ENCODE measurements around the gene SIGLEC5. TPM values are rescaled to one million over a fixed set of nuclear protein-coding genes. Genes with fewer than 3 reads are reported as not detected.

The SIGLEC5 gene
- total RNA-seq, 1 donor from 2014 or later = not detected

- H3K4me1 Mint-ChIP-seq = no peaks in the 10 kb centered on the region
- no peaks in the 10 kb centered on the region for H3K27me3 Mint-ChIP-seq (ENCODE audit: low read depth)
- H3K4me3 Mint-ChIP-seq = no peak overlapping the region
- no peaks in the 10 kb centered on the region for H3K36me3 Mint-ChIP-seq
- no peak for TF ChIP-seq CTCF (IDR thresholded peaks at IDR 0.05; ENCODE audit: unreplicated experiment)
- no peak for DNase-seq (ENCODE audit: low spot score in 2 of 2, unreplicated experiment in 2 of 2)
- peaks cover 61% of the 10 kb centered on the region for H3K9me3 Mint-ChIP-seq
- no peak overlapping the region for H3K27ac Mint-ChIP-seq
Measured at GRCh38 chr19:51639916-51640315, 9.7 kb upstream of the SIGLEC5 start.

GRCh38 chr19:51637362-51637978, 7.3 kb upstream of the SIGLEC5 start:
- H3K27me3 Mint-ChIP-seq (ENCODE audit: low read depth) = no peaks in the 10 kb centered on the region
- DNase-seq (ENCODE audit: low spot score in 2 of 2, unreplicated experiment in 2 of 2) = no peak
- peak; percentile 48 for TF ChIP-seq CTCF (IDR thresholded peaks at IDR 0.05; ENCODE audit: unreplicated experiment)
- H3K4me1 Mint-ChIP-seq = no peaks in the 10 kb centered on the region
- peaks cover 52% of the 10 kb centered on the region for H3K9me3 Mint-ChIP-seq
- no peaks in the 10 kb centered on the region for H3K36me3 Mint-ChIP-seq
- no peak overlapping the region for H3K27ac Mint-ChIP-seq
- no peak overlapping the region for H3K4me3 Mint-ChIP-seq

GRCh38 chr19:51632126-51632525, 1.9 kb upstream of the SIGLEC5 start:
- no peaks in the 10 kb centered on the region for H3K36me3 Mint-ChIP-seq
- H3K9me3 Mint-ChIP-seq = peaks cover 31% of the 10 kb centered on the region
- no peak overlapping the region for H3K27ac Mint-ChIP-seq
- no peak overlapping the region for H3K4me3 Mint-ChIP-seq
- DNase-seq (ENCODE audit: low spot score in 2 of 2, unreplicated experiment in 2 of 2) = no peak
- H3K4me1 Mint-ChIP-seq = no peaks in the 10 kb centered on the region
- H3K27me3 Mint-ChIP-seq (ENCODE audit: low read depth) = no peaks in the 10 kb centered on the region
- TF ChIP-seq CTCF (IDR thresholded peaks at IDR 0.05; ENCODE audit: unreplicated experiment) = no peak

GRCh38 chr19:51628153-51628939, 1.9 kb downstream of the SIGLEC5 start:
- Mint-ChIP-seq H3K4me1 (no peaks in the 10 kb centered on the region), H3K27ac (no peak overlapping the region), H3K27me3 (ENCODE audit: low read depth) (no peaks in the 10 kb centered on the region), H3K4me3 (no peak overlapping the region), H3K36me3 (peaks cover 1% of the 10 kb centered on the region), H3K9me3 (peaks cover 49% of the 10 kb centered on the region)
- TF ChIP-seq CTCF (IDR thresholded peaks at IDR 0.05; ENCODE audit: unreplicated experiment) = no peak
- DNase-seq (ENCODE audit: low spot score in 2 of 2, unreplicated experiment in 2 of 2) = no peak

- no peaks in the 10 kb centered on the region for H3K27me3 Mint-ChIP-seq (ENCODE audit: low read depth)
- no peak for DNase-seq (ENCODE audit: low spot score in 2 of 2, unreplicated experiment in 2 of 2)
- H3K27ac Mint-ChIP-seq = no peak overlapping the region
- TF ChIP-seq CTCF (IDR thresholded peaks at IDR 0.05; ENCODE audit: unreplicated experiment) = no peak
- peaks cover 54% of the 10 kb centered on the region for H3K9me3 Mint-ChIP-seq
- no peak overlapping the region for H3K4me3 Mint-ChIP-seq
- no peaks in the 10 kb centered on the region for H3K4me1 Mint-ChIP-seq
- peaks cover 1% of the 10 kb centered on the region for H3K36me3 Mint-ChIP-seq
Measured at GRCh38 chr19:51627491-51628138, 2.6 kb downstream of the SIGLEC5 start.
